Heart left ventricle (tissue), 16 donors: ENCODE data around the gene CFAP299. TPM values are rescaled to one million over a fixed set of nuclear protein-coding genes. Genes with fewer than 3 reads are reported as not detected.

Experiments used
- ATAC-seq, 4 donors: fragments of 200-7000 bp; cut with Tn5 transposase; one replicate each; pipeline ENCODE4 v1.9.1; 2020 to 2022; ENCODE audit warnings: moderate library complexity in 4 of 4, mild to moderate bottlenecking in 3 of 4, moderate number of reproducible peaks in 1 of 4
- DNase-seq, 5 donors: peaks; one replicate each; pipeline ENCODE4 v3.0.0-alpha.2; 2020
- H3K27ac ChIP-seq, 12 donors: fragments of 200-600 bp; sonication (generic) in 4 of 12; one replicate each; pipeline versions ENCODE4 v1.5.0 to v1.8.0; 2016 to 2022; ENCODE audit warnings: mild to moderate bottlenecking in 2 of 12
- H3K27me3 ChIP-seq, 9 donors: fragments of 200-600 bp; sonication (generic) in 2 of 9; one replicate each; pipeline versions ENCODE4 v1.5.1 to v1.8.0; 2016 to 2022; ENCODE audit warnings: mild to moderate bottlenecking in 3 of 9
- H3K36me3 ChIP-seq, 9 donors: fragments of 200-600 bp; sonication (generic) in 2 of 9; one replicate each; pipeline versions ENCODE4 v1.5.0 to v1.8.0; 2018 to 2022; ENCODE audit warnings: mild to moderate bottlenecking in 2 of 9
- H3K4me1 ChIP-seq, 12 donors: fragments of 200-600 bp; sonication (generic) in 4 of 12; one replicate each; pipeline versions ENCODE4 v1.5.0 to v1.8.0; 2016 to 2022; ENCODE audit warnings: mild to moderate bottlenecking in 3 of 12
- H3K4me3 ChIP-seq, 12 donors: fragments of 200-600 bp; sonication (generic) in 4 of 12; one replicate each; pipeline versions ENCODE4 v1.5.0 to v1.8.0; 2017 to 2022; ENCODE audit warnings: mild to moderate bottlenecking in 9 of 12, moderate library complexity in 4 of 12
- H3K9me3 ChIP-seq, 12 donors: fragments of 200-600 bp; sonication (generic) in 4 of 12; one replicate each; pipeline versions ENCODE4 v1.5.0 to v1.8.0; 2016 to 2022; ENCODE audit warnings: mild to moderate bottlenecking in 1 of 12
- POLR2A ChIP-seq, 2 donors: fragments of 450-650 bp; IDR thresholded peaks; one replicate each; pipeline ENCODE4 v1.6.1; 2017; ENCODE audit warnings: antibody characterized with exemption in 2 of 2, mild to moderate bottlenecking in 2 of 2, moderate library complexity in 2 of 2
- WGBS, 4 donors: extraction: QIAGEN DNeasy Blood & Tissue Kit in 2 of 4; methylation state at CpG; one replicate each; pipeline versions ENCODE4 v1.1.5 to v1.1.7; 2013 to 2018; 5-methylcytosine and 5-hydroxymethylcytosine counted together
- intact Hi-C, 10 donors: fragments of 100-400 bp; cut with DNase I; formaldehyde crosslinking; loops; one replicate each; pipeline versions ENCODE4 v1.11.1 to v1.14.2; 2022
- polyA plus RNA-seq, 2 donors: library from polyadenylated mRNA; stranded (reverse); fragments of 200-250 nt; gene quantifications; one replicate each; pipeline ENCODE4 v1.2.3, GENCODE V29; 2013
- total RNA-seq, 9 donors: library from RNA; depleted of rRNA in 2 of 9; stranded (reverse); fragments of >200 nt in 2 of 9; fragmentation: NEBNext Ultra II Directional in 3 of 9; extraction: Animal tissue kit (Norgen Biotek cat#: 25700) in 3 of 9; gene quantifications; one replicate each; pipeline versions ENCODE4 v1.1.0 to v1.2.4, GENCODE V29; 2016 to 2023
- TF ChIP-seq, protein P1 (sequence below), 12 donors: fragments of 200-600 bp; sonication (generic) in 4 of 12; IDR thresholded peaks; one replicate each; pipeline versions ENCODE4 v1.5.0 to v1.8.0; 2018 to 2022; ENCODE audit warnings: antibody characterized with exemption in 12 of 12, mild to moderate bottlenecking in 5 of 12
- donor health status: ischemic (EF 13 %, LVEDD 7.1; RV severe dilation, severe dysfunction).
- donor health status: healthy with polysubstance abuse.
- donor health status: DM: no; HTN: yes; CAD: no.
- donor health status: DM: no; HTN: no; CAD: no.
- donor health status: ischemic (EF 25% LVEDD 6.9; RV normal size, moderate dysfunction).
- donor health status: ischemic (EF 25% LVEDD 5.7; RV mildly dilated, moderate dysfunction).
- donor health status: healthy.
- donor health status: DM: yes; HTN: yes; CAD: no.
- donor health status: ischemic (EF 35%, LVEDD 5.7; RV mildly dilated, moderate dysfunction).
- donor health status: nonischemic (EF 11% LVEDD 7.7; RV severe dilation, severe dysfunction).
- donor health status: DM: yes; HTN: yes; CAD: no.
- donor health status: PGD.
- donor health status: ischemic (EF 29% LVEDD 5.4; RV normal size, mild dysfunction).
- donor health status: nonischemic (EF 23%, LVEDD 6.1; RV moderate dilation, normal function).

Gene CFAP299
- total and polyA plus RNA-seq, 11 donors: 0.25 TPM; not detected in 10

DNA sequence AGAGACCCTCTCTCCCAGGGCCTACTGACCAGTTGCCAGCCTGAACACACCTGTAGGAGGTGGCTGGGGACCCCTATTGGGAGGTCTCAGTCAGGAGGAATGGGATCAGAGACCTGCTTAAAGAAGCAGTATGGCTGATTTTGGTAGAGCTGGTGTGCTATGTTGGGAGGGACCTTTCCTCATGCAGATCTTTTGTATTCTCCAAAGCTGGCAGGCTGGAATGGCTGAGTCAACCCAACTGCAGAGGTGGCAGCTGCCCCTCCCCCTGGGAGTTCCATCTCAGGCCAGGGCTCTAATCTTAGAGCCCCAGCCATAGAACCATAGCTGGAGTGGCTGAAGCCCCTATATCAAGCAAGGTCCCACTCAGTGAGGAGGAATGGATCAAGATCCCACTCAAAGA, 415.7 kb downstream of the CFAP299 start:
- H3K4me1 ChIP-seq: no peaks in the 10 kb centered on the region
- DNase-seq (no peak), ATAC-seq (no peak)
- H3K27ac ChIP-seq: no peak overlapping the region
- TF ChIP-seq, protein P1, sequence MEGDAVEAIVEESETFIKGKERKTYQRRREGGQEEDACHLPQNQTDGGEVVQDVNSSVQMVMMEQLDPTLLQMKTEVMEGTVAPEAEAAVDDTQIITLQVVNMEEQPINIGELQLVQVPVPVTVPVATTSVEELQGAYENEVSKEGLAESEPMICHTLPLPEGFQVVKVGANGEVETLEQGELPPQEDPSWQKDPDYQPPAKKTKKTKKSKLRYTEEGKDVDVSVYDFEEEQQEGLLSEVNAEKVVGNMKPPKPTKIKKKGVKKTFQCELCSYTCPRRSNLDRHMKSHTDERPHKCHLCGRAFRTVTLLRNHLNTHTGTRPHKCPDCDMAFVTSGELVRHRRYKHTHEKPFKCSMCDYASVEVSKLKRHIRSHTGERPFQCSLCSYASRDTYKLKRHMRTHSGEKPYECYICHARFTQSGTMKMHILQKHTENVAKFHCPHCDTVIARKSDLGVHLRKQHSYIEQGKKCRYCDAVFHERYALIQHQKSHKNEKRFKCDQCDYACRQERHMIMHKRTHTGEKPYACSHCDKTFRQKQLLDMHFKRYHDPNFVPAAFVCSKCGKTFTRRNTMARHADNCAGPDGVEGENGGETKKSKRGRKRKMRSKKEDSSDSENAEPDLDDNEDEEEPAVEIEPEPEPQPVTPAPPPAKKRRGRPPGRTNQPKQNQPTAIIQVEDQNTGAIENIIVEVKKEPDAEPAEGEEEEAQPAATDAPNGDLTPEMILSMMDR (IDR thresholded peaks at IDR 0.05): no peak
- no peak for TF ChIP-seq POLR2A (IDR thresholded peaks at IDR 0.05)
- no peak overlapping the region for H3K4me3 ChIP-seq
- no peaks in the 10 kb centered on the region for H3K27me3 ChIP-seq
- intact Hi-C loops: no loop called here
- H3K36me3 ChIP-seq: no peaks in the 10 kb centered on the region
- no peaks in the 10 kb centered on the region for H3K9me3 ChIP-seq

DNA sequence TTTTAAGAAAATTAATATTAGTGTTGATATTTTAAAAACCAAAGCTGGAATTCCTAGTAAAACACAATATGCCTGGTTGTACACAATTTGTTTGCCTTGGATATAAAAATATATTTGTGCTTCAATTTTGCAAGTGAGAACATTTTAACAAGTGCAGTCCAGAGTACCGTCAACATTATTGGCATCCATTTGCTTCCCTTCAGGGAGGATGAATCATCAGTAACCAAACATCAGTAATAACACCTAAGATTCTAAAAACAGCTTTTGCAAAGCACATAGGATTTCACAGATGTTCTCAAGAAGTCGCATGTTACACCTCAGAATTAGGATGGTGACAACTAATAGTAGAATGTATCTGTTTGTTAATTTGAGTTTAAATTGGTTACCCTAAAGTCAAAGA, 432.4 kb downstream of the CFAP299 start:
- intact Hi-C loops: no loop called here
- Histone ChIP-seq H3K9me3 (peaks cover 0 to 25% (median 0%) of the 10 kb centered on the region in 12 donors), H3K27me3 (no peaks in the 10 kb centered on the region), H3K36me3 (no peaks in the 10 kb centered on the region), H3K4me3 (no peak overlapping the region), H3K4me1 (no peaks in the 10 kb centered on the region), H3K27ac (no peak overlapping the region)
- WGBS, 4 donors: 65 to 78% (median 75%) methylated on average over 2 of the region's 2 CpGs
- TF ChIP-seq POLR2A (IDR thresholded peaks at IDR 0.05): no peak
- TF ChIP-seq, protein P1 (IDR thresholded peaks at IDR 0.05): no peak
- ATAC-seq (no peak), DNase-seq (no peak)

DNA sequence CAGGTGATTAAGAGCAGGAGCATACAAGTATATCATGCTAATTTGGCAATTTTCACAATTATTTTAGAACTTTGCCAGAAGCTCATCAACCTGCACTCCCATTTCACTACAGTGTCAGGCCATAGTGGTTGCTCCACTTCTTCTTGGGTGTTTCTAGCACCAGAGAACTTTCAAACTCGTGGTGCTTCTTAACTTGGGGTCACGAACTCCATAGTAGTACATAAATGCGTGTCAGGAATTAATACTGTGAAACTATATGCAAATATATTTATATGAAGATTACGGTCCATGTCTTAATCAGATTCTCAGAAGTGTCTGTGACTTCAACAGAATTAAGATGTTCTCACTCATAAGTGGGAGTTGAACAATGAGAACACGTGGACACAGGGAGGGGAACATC, 440.6 kb downstream of the CFAP299 start:
- H3K27me3 ChIP-seq: no peaks in the 10 kb centered on the region
- no peaks in the 10 kb centered on the region for H3K9me3 ChIP-seq
- DNase-seq: no peak
- H3K36me3 ChIP-seq: no peaks in the 10 kb centered on the region
- H3K27ac ChIP-seq: no peak overlapping the region
- TF ChIP-seq, protein P1 (IDR thresholded peaks at IDR 0.05): no peak
- TF ChIP-seq POLR2A (IDR thresholded peaks at IDR 0.05): no peak
- ATAC-seq: no peak
- intact Hi-C loops: no loop called here
- H3K4me1 ChIP-seq: no peaks in the 10 kb centered on the region
- WGBS, 4 donors: 60 to 75% (median 70%) methylated on average over 5 of the region's 5 CpGs
- no peak overlapping the region for H3K4me3 ChIP-seq

DNA sequence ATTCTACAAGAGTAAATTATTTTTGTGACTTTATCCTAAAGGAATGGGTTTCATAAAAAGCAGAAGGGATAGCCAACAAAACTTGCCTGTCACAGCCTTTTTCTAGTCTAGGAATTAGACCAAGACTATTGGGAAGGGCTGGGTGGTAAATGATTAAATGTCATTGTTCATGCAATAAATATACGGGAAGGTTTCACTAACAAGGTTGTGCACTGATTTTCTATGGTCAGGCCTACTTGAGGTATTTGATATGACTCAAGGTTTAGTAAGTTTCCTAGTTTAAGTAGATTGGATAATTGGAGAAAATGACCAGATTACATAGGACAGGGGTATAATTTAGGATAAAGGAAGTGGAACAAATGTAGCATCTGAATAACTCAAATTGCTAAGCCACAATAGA, 445.9 kb downstream of the CFAP299 start:
- Histone ChIP-seq H3K4me1 (no peaks in the 10 kb centered on the region), H3K9me3 (no peaks in the 10 kb centered on the region), H3K36me3 (no peaks in the 10 kb centered on the region), H3K27me3 (no peaks in the 10 kb centered on the region), H3K27ac (no peak overlapping the region), H3K4me3 (no peak overlapping the region)
- DNase-seq (no peak), ATAC-seq (no peak)
- intact Hi-C loops: no loop called here
- TF ChIP-seq POLR2A (IDR thresholded peaks at IDR 0.05): no peak
- TF ChIP-seq, protein P1 (IDR thresholded peaks at IDR 0.05): no peak
- WGBS, 4 donors: 83 to 91% (median 87%) methylated on average over 1 of the region's 1 CpG
